ENCODE data around the gene INPP5B. TPM values are rescaled to one million over a fixed set of nuclear protein-coding genes. Genes with fewer than 3 reads are reported as not detected.

INPP5B gene
- total and polyA plus RNA-seq, 2 experiments from 2014 or later = 6.9 to 29.1 TPM

DNA sequence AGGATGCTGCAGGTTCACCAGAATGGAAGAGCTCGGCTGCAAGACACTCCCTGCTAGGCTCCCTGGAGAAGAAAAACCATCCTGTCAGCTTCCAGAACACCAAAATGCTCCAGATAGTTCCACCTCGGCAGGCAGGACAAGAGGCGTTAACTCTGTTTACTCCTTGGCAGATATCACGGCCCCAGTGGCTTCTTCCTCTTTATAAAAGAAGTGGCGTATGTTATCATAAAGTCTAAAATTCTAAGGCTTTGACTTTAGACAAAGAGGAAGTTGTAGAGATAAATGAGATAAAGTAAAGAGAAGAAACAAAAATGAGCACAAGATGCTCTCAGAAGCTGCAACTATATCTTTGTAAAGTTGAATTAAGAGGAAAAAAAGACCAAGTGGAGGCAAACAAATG lies 63.2 kb downstream of the INPP5B start:
- Mint-ChIP-seq H3K27me3 (ENCODE audit: insufficient read depth, low read depth, poor library complexity) (peaks cover 3% of the 10 kb centered on the region), H3K4me3 (no peak overlapping the region), H3K27ac (no peak overlapping the region), H3K9me3 (no peaks in the 10 kb centered on the region), H3K36me3 (ENCODE audit: low read depth) (peaks cover 69% of the 10 kb centered on the region), H3K4me1 (no peaks in the 10 kb centered on the region)
- ATAC-seq = no peak
- no peaks in the 10 kb centered on the region for H3F3A ChIP-seq (replicated peaks; ENCODE audit: low read depth)
- H3K9me2 ChIP-seq (ENCODE audit: insufficient read depth) = no peaks in the 10 kb centered on the region
- H3K27me3 ChIP-seq (ENCODE audit: insufficient read depth) = no peaks in the 10 kb centered on the region
- H4K20me1 ChIP-seq (replicated peaks; ENCODE audit: insufficient read depth) = no peaks in the 10 kb centered on the region; the same call in 1 of the 2 replicates
- no peak overlapping the region for H3K4me3 ChIP-seq
- H3K27ac ChIP-seq (ENCODE audit: low read depth) = no peak overlapping the region
- H3K4me2 ChIP-seq = no peak overlapping the region
- no peak for TF ChIP-seq ZNF331 (CRISPR knock-in tag; IDR thresholded peaks at IDR 0.05; ENCODE audit: low read depth)
- TF ChIP-seq EZH2phosphoT487 (IDR thresholded peaks at IDR 0.05; ENCODE audit: unreplicated experiment) = no peak
- TF ChIP-seq STAT1 (IDR thresholded peaks at IDR 0.05; ENCODE audit: unreplicated experiment) = no peak
- TF ChIP-seq ZNF114 (CRISPR knock-in tag; IDR thresholded peaks at IDR 0.05) = no peak
- TF ChIP-seq POLR2AphosphoS5 (IDR thresholded peaks at IDR 0.05; ENCODE audit: low read depth) = no peak
- TF ChIP-seq, protein P1, sequence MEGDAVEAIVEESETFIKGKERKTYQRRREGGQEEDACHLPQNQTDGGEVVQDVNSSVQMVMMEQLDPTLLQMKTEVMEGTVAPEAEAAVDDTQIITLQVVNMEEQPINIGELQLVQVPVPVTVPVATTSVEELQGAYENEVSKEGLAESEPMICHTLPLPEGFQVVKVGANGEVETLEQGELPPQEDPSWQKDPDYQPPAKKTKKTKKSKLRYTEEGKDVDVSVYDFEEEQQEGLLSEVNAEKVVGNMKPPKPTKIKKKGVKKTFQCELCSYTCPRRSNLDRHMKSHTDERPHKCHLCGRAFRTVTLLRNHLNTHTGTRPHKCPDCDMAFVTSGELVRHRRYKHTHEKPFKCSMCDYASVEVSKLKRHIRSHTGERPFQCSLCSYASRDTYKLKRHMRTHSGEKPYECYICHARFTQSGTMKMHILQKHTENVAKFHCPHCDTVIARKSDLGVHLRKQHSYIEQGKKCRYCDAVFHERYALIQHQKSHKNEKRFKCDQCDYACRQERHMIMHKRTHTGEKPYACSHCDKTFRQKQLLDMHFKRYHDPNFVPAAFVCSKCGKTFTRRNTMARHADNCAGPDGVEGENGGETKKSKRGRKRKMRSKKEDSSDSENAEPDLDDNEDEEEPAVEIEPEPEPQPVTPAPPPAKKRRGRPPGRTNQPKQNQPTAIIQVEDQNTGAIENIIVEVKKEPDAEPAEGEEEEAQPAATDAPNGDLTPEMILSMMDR (conservative IDR thresholded peaks at IDR 0.05; ENCODE audit: low read depth in 2 of 2) = no peak
- no peak for TF ChIP-seq JUNB (IDR thresholded peaks at IDR 0.05; ENCODE audit: unreplicated experiment)
- TF ChIP-seq, protein P2, sequence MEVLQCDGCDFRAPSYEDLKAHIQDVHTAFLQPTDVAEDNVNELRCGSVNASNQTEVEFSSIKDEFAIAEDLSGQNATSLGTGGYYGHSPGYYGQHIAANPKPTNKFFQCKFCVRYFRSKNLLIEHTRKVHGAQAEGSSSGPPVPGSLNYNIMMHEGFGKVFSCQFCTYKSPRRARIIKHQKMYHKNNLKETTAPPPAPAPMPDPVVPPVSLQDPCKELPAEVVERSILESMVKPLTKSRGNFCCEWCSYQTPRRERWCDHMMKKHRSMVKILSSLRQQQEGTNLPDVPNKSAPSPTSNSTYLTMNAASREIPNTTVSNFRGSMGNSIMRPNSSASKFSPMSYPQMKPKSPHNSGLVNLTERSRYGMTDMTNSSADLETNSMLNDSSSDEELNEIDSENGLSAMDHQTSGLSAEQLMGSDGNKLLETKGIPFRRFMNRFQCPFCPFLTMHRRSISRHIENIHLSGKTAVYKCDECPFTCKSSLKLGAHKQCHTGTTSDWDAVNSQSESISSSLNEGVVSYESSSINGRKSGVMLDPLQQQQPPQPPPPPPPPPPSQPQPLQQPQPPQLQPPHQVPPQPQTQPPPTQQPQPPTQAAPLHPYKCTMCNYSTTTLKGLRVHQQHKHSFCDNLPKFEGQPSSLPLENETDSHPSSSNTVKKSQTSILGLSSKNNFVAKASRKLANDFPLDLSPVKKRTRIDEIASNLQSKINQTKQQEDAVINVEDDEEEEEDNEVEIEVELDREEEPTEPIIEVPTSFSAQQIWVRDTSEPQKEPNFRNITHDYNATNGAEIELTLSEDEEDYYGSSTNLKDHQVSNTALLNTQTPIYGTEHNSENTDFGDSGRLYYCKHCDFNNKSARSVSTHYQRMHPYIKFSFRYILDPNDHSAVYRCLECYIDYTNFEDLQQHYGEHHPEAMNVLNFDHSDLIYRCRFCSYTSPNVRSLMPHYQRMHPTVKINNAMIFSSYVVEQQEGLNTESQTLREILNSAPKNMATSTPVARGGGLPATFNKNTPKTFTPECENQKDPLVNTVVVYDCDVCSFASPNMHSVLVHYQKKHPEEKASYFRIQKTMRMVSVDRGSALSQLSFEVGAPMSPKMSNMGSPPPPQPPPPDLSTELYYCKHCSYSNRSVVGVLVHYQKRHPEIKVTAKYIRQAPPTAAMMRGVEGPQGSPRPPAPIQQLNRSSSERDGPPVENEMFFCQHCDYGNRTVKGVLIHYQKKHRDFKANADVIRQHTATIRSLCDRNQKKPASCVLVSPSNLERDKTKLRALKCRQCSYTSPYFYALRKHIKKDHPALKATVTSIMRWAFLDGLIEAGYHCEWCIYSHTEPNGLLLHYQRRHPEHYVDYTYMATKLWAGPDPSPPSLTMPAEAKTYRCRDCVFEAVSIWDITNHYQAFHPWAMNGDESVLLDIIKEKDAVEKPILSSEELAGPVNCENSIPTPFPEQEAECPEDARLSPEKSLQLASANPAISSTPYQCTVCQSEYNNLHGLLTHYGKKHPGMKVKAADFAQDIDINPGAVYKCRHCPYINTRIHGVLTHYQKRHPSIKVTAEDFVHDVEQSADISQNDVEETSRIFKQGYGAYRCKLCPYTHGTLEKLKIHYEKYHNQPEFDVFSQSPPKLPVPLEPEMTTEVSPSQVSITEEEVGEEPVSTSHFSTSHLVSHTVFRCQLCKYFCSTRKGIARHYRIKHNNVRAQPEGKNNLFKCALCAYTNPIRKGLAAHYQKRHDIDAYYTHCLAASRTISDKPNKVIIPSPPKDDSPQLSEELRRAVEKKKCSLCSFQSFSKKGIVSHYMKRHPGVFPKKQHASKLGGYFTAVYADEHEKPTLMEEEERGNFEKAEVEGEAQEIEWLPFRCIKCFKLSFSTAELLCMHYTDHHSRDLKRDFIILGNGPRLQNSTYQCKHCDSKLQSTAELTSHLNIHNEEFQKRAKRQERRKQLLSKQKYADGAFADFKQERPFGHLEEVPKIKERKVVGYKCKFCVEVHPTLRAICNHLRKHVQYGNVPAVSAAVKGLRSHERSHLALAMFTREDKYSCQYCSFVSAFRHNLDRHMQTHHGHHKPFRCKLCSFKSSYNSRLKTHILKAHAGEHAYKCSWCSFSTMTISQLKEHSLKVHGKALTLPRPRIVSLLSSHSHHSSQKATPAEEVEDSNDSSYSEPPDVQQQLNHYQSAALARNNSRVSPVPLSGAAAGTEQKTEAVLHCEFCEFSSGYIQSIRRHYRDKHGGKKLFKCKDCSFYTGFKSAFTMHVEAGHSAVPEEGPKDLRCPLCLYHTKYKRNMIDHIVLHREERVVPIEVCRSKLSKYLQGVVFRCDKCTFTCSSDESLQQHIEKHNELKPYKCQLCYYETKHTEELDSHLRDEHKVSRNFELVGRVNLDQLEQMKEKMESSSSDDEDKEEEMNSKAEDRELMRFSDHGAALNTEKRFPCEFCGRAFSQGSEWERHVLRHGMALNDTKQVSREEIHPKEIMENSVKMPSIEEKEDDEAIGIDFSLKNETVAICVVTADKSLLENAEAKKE (CRISPR knock-in tag; IDR thresholded peaks at IDR 0.05) = no peak
- no peak for TF ChIP-seq CREB1 (CRISPR knock-in tag; IDR thresholded peaks at IDR 0.05; ENCODE audit: low read depth)
- TF ChIP-seq, protein P3, sequence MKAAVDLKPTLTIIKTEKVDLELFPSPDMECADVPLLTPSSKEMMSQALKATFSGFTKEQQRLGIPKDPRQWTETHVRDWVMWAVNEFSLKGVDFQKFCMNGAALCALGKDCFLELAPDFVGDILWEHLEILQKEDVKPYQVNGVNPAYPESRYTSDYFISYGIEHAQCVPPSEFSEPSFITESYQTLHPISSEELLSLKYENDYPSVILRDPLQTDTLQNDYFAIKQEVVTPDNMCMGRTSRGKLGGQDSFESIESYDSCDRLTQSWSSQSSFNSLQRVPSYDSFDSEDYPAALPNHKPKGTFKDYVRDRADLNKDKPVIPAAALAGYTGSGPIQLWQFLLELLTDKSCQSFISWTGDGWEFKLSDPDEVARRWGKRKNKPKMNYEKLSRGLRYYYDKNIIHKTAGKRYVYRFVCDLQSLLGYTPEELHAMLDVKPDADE (IDR thresholded peaks at IDR 0.05) = no peak
- TF ChIP-seq NANOG (IDR thresholded peaks at IDR 0.05; ENCODE audit: borderline replicate concordance) = no peak
- TF ChIP-seq REST (IDR thresholded peaks at IDR 0.05; ENCODE audit: unreplicated experiment) = no peak
- no peaks in the 10 kb centered on the region for H3K4me1 ChIP-seq (ENCODE audit: insufficient read depth)
- DNase-seq (ENCODE audit: low spot score) = no peak
- no peak overlapping the region for H2AFZ ChIP-seq
- H3K79me2 ChIP-seq (replicated peaks; ENCODE audit: insufficient read depth) = no peaks in the 10 kb centered on the region
- H3K36me3 ChIP-seq (ENCODE audit: insufficient read depth) = peaks cover 32% of the 10 kb centered on the region
